MM.1S (cell line): ENCODE results near the gene MACROD1.

Experiments
- DNase-seq: peaks from one replicate; pipeline ENCODE4 v3.0.0-alpha.2; 2015
- H2AFZ ChIP-seq: fragments of 300-600 bp; sonication (generic); 2 replicates; pipeline ENCODE4 v1.6.0; 2016; ENCODE audit warnings: antibody characterized with exemption, low read length
- H3F3A ChIP-seq: fragments of 300-600 bp; sonication (generic); 2 replicates; pipeline ENCODE4 v1.6.1; 2016; ENCODE audit warnings: mild to moderate bottlenecking, antibody characterized with exemption, low read length, moderate library complexity, mixed read lengths; ENCODE audit not compliant: insufficient read depth
- H3K27ac ChIP-seq: fragments of 300-600 bp; sonication (generic); 2 replicates; pipeline ENCODE4 v1.5.1; 2016; ENCODE audit warnings: mild to moderate bottlenecking, low read length
- H3K27me3 ChIP-seq: fragments of 300-600 bp; sonication (generic); replicated peaks from 2 replicates; pipeline ENCODE4 v1.6.0; 2016; ENCODE audit warnings: low read length; ENCODE audit not compliant: insufficient read depth
- H3K36me3 ChIP-seq: fragments of 300-600 bp; sonication (generic); replicated peaks from 2 replicates; pipeline ENCODE4 v1.6.1; 2016; ENCODE audit warnings: mild to moderate bottlenecking, low read length, mixed read lengths; ENCODE audit not compliant: insufficient read depth
- H3K4me1 ChIP-seq: fragments of 300-600 bp; sonication (generic); 2 replicates; pipeline ENCODE4 v1.6.1; 2016; ENCODE audit warnings: low read length, mixed read lengths
- H3K4me2 ChIP-seq: fragments of 300-600 bp; sonication (generic); 2 replicates; pipeline ENCODE4 v1.6.0; 2016; ENCODE audit warnings: low read depth, low read length
- H3K4me3 ChIP-seq: fragments of 300-600 bp; sonication (generic); 2 replicates; pipeline ENCODE4 v1.5.1; 2016; ENCODE audit warnings: low read length, mixed read lengths
- H3K79me2 ChIP-seq: fragments of 300-600 bp; sonication (generic); 2 replicates; pipeline ENCODE4 v1.6.1; 2016; ENCODE audit warnings: mixed run types, low read length, mixed read lengths
- H3K9ac ChIP-seq: fragments of 300-600 bp; sonication (generic); 2 replicates; pipeline ENCODE4 v1.6.1; 2016; ENCODE audit warnings: low read length, mixed read lengths
- H3K9me2 ChIP-seq: fragments of 300-600 bp; sonication (generic); replicated peaks from 2 replicates; pipeline ENCODE4 v1.6.1; 2016; ENCODE audit warnings: mild to moderate bottlenecking, low read length, mixed read lengths; ENCODE audit not compliant: insufficient read depth
- H3K9me3 ChIP-seq: fragments of 300-600 bp; sonication (generic); replicated peaks from 2 replicates; pipeline ENCODE4 v1.6.1; 2016; ENCODE audit warnings: mild to moderate bottlenecking, low read length, mixed read lengths; ENCODE audit not compliant: insufficient read depth
- H4K20me1 ChIP-seq: fragments of 300-600 bp; sonication (generic); 2 replicates; pipeline ENCODE4 v1.6.1; 2016; ENCODE audit warnings: mild to moderate bottlenecking, low read length, moderate library complexity, mixed read lengths; ENCODE audit not compliant: insufficient read depth
- EZH2 ChIP-seq: fragments of 300-600 bp; sonication (generic); optimal IDR thresholded peaks from 2 replicates; pipeline ENCODE3; 2017; ENCODE audit warnings: low read depth, mild to moderate bottlenecking, antibody characterized with exemption, low read length, mixed read lengths
- EZH2phosphoT487 ChIP-seq: fragments of 300-600 bp; sonication (generic); IDR thresholded peaks from 2 replicates; pipeline ENCODE4 v1.6.1; 2018; ENCODE audit warnings: antibody characterized with exemption, low read length
- TF ChIP-seq, protein P1 (sequence below): fragments of 300-600 bp; sonication (generic); IDR thresholded peaks from 2 replicates; pipeline ENCODE4 v1.5.1; 2016; ENCODE audit warnings: antibody characterized with exemption, low read length, mixed read lengths

MACROD1 gene

DNA sequence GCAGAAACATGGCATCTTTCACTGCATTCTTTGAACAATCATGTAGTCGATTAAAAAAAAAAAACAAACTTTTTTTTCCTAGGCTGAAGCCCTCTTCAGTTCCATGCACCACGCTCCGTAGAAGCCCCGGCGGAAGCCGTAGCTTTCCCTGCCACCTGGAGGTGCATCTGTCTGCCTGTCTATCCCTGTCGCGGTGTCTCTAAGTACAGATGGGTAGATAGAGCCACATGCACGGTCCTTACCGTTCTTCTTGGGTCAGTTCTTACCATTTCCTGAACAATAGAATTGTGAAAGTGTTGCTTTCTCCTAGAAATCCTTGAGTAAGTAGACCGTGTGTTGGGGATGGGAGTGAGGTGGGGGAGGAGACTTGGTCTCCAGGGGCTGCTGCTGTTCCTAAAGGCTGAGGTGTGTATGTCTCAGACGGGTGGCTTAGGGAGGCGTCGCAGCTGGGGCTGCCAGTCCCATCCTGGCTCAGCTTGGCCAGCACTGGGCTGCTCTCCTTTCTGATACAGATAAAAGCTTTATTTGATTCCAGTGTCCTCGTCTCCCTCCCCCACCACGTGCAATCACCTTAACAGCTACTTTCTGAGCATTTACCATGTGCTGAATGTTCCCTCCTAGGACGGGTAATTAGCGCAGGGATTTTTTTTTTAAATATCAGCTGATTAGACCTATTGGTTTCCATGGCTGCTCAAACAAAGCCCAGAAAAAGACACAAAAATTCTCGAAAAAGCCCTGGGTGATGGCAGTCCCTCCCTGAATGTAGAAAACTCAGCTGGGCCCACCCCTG, 46.8 kb downstream of the MACROD1 start:
- Histone ChIP-seq H3K27me3 (no peaks in the 10 kb centered on the region), H2AFZ (no peak overlapping the region), H3F3A (no peaks in the 10 kb centered on the region), H3K4me2 (no peak overlapping the region), H3K36me3 (no peaks in the 10 kb centered on the region), H3K9me3 (no peaks in the 10 kb centered on the region), H3K4me3 (no peak overlapping the region), H3K9ac (no peak overlapping the region), H4K20me1 (no peaks in the 10 kb centered on the region), H3K4me1 (no peaks in the 10 kb centered on the region), H3K79me2 (no peaks in the 10 kb centered on the region), H3K9me2 (no peaks in the 10 kb centered on the region), H3K27ac (no peak overlapping the region)
- TF ChIP-seq EZH2, result no peak
- TF ChIP-seq EZH2phosphoT487, result no peak
- TF ChIP-seq, protein P1, sequence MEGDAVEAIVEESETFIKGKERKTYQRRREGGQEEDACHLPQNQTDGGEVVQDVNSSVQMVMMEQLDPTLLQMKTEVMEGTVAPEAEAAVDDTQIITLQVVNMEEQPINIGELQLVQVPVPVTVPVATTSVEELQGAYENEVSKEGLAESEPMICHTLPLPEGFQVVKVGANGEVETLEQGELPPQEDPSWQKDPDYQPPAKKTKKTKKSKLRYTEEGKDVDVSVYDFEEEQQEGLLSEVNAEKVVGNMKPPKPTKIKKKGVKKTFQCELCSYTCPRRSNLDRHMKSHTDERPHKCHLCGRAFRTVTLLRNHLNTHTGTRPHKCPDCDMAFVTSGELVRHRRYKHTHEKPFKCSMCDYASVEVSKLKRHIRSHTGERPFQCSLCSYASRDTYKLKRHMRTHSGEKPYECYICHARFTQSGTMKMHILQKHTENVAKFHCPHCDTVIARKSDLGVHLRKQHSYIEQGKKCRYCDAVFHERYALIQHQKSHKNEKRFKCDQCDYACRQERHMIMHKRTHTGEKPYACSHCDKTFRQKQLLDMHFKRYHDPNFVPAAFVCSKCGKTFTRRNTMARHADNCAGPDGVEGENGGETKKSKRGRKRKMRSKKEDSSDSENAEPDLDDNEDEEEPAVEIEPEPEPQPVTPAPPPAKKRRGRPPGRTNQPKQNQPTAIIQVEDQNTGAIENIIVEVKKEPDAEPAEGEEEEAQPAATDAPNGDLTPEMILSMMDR, result no peak
- DNase-seq, result no peak

GRCh38 chr11:64117763-64118459, 48.0 kb downstream of the MACROD1 start:
- no peak overlapping the region for H3K27ac ChIP-seq
- no peak for DNase-seq
- no peak overlapping the region for H3K9ac ChIP-seq
- no peaks in the 10 kb centered on the region for H4K20me1 ChIP-seq
- no peak overlapping the region for H3K4me3 ChIP-seq
- no peaks in the 10 kb centered on the region for H3K27me3 ChIP-seq
- H3K79me2 ChIP-seq, result no peaks in the 10 kb centered on the region
- H2AFZ ChIP-seq, result no peak overlapping the region
- no peaks in the 10 kb centered on the region for H3K9me2 ChIP-seq
- H3K4me2 ChIP-seq, result no peak overlapping the region
- no peak for TF ChIP-seq EZH2
- TF ChIP-seq, protein P1, result no peak
- no peaks in the 10 kb centered on the region for H3F3A ChIP-seq
- no peaks in the 10 kb centered on the region for H3K36me3 ChIP-seq
- H3K4me1 ChIP-seq, result no peaks in the 10 kb centered on the region
- H3K9me3 ChIP-seq, result no peaks in the 10 kb centered on the region

DNA sequence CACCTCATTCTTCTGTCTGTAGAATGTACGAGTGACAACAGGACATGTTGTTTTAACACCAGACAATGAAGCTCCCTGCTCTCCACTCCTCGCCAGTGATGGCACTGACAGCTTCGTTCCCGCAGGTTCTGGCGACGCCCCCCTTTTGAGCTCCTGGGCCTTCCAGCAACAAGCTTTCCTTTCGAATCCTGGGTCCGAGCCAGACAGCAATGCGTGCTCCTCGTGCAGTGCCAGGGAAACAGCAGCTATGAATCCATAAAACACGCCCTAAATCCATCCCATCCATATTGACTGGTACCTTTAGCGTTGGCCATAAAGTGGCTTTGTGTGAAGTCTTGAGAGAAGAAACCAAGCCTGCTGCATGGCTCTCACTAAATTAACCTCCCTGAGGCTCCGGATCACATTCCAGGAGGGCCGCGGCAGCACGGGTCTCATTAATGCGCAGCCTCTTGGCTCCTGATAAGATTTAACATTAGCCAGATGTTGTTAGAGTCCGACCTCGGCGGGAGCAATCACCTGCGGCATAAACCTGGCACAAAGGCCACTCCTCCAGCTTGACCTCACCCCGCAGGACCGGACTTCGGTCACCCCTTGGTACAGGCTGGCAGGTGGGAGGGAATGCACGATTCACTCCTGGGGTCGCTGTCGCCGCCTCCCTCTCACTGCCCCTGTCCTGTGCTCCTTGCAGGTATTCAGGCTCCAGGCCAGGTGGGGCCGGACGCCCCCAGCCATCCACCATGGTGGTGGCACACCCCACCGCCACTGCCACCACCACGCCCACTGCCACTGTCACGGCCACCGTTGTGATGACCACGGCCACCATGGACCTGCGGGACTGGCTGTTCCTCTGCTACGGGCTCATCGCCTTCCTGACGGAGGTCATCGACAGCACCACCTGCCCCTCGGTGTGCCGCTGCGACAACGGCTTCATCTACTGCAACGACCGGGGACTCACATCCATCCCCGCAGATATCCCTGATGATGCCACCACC, 50.1 kb downstream of the MACROD1 start:
- Histone ChIP-seq H3K4me2 (no peak overlapping the region), H3K79me2 (no peaks in the 10 kb centered on the region), H3K4me1 (no peaks in the 10 kb centered on the region), H3K36me3 (no peaks in the 10 kb centered on the region), H3K27me3 (no peaks in the 10 kb centered on the region), H3K27ac (no peak overlapping the region), H2AFZ (no peak overlapping the region), H4K20me1 (no peaks in the 10 kb centered on the region), H3F3A (no peaks in the 10 kb centered on the region), H3K9me2 (no peaks in the 10 kb centered on the region), H3K9ac (no peak overlapping the region), H3K4me3 (no peak overlapping the region), H3K9me3 (no peaks in the 10 kb centered on the region)
- no peak for TF ChIP-seq EZH2phosphoT487
- TF ChIP-seq, protein P1, result no peak
- no peak for TF ChIP-seq EZH2
- no peak for DNase-seq
